HG03025 (cell line): ENCODE measurements around the gene NPC2.

Experiments
- ATAC-seq: cut with Tn5 transposase; IDR thresholded peaks from one replicate; pipeline ENCODE4 v1.9.1; 2021; ENCODE audit warnings: mild to moderate bottlenecking, moderate library complexity; ENCODE audit not compliant: unreplicated experiment, low FRiP score

The NPC2 gene

DNA sequence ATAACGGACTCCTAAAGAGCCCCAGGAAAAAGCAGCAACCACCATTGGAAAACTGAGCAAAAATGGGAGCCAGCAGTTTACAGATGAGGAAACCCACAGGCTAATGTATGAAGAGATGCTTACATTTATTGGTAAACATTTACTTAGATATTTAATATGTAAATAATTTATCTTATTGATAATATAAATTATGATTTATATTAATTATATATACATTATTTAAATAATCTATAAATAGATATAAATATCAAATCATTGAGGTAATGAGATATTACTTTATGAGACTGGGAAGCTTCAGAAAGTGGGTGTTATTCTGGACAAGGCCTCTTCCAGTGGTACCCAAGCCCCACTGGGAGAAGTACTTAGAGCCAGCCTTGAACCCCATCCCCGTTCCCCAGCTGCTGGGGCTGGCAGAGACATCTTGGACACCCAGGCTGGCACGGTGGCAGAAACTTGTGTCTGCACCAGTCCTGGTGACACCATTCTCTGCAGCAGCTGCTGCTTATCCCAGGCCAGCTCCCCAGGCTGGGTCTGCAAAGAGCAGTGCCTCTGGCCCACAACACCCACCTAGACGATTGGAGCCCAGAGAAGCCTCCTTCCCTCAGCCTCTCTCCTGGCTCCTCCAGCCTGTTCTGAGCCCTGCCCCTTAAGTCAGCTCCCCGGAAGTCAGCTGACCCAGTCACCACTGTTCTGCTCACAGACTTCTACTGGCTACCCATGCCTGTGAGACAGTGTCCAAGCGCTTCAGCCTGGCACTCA lies 26.4 kb upstream of the NPC2 start:
- ATAC-seq: no peak

DNA sequence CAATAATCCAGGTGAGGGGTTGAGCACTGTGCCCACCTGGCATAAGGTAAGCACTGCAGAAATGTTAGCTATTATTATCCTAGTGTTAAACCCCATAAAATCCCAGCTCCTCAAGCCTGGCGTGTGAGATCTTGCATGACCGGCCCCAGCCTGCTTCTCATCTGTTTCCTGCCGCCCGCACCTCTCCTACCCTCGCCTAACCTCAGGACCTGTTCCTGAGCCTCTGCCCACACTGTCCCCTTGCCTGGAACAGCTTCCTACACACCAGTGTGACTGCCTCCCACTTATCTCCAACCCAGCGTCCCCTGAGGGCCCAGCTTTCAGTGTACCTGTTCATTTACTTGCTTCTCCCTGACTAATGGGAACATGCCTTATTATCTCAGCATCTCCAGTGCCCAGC lies 25.1 kb upstream of the NPC2 start:
- no peak for ATAC-seq

DNA sequence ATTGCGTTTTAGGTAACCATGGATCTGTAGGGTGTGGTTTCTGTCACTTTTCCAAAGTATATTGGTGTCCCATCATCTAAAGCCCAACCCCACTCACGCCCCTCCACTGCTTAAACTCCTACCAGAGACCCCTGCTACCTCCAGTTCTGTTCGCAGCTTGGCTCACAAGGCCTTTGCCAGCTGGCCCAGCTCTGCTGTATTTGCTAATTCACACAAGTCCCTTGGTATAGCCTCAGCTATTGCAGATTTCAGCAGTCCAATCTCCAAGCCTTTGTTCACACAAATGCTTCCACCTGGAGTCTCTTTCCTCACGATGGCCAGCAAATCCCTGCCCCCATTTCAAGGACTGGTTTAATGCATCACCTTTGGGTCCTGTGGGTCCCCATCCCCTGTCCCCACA lies 24.6 kb upstream of the NPC2 start:
- no peak for ATAC-seq

DNA sequence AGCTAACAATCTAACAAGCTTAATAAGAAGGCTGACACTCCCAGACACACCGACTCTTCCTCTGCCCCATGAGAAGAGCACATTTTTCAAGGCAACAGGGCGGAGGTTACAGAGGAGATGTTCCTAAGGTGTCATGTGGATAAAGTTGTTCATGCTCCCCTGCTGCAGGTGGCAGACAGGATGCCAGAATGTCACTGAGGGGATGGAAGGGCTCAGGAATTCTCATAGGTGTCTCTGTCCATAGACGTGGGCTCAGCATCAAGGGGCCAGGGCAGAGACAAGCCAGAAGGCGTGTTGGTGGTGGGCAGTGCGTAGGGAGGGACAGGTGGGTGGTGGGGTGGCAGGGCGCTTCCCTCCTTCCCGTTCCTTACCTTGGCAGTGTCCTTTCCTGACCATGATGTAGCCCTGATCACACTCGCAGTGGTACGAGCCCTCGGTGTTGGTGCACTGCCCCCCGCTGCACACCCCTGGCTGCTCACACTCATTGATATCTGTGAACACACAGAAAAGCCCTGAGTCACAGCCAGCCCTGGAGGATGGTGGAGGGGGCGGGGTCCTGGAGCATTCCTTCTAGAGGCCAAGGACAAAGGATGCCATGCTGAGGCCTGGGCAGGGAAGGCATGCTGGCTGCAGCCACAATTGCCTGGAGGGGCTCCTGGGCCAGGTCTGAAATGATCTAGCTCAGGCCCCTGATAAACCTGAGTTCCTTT lies 23.5 kb upstream of the NPC2 start:
- ATAC-seq: no peak

DNA sequence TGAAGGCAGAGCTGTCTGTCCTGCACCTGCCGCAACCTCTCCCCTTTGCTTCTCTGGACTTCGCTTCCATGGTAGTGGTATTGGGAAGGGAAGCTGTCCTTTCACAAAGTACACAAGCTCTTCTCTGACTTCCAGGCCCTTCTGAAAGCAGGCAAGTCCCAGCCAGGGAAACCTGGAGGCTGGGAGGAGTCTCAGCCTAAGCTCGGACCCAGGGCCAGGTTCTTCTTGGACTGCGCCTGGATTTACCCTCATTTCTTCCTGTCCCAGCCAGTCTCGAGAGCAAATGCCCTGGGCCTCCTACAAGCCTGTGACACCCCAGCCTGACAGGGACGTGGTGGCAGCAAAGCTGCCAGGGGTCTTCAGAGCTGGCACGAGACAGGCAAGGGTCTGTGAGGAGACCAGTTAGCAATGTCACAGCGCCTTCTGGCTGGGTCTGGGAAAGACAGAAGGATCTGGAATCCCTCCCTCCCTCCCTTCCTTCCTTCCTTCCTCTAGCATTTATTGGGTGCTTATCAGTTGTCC lies 22.8 kb upstream of the NPC2 start:
- ATAC-seq: no peak

DNA sequence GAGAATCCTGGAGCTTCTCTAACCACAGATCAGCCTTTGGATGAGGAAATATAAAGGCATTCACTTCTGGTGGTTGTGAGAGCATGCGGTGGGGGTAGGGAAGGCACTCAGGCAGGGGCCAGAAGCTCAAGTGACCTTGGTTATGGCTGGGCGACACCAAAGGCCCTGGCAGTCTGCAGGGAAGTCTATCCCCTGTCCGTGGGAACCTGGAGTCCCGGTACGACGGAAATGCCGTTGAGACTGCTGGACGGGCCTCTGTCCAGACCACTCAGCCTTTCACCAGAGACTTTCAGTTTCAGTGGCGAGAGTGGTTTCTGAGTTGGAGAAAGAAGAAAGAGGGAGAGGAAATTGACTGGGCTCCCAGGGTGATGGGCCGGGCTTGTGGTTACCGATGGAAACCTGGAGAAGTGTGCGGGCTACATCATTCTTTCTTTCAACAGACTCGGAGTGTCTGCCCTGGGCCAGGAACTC lies 21.4 kb upstream of the NPC2 start:
- ATAC-seq: no peak

DNA sequence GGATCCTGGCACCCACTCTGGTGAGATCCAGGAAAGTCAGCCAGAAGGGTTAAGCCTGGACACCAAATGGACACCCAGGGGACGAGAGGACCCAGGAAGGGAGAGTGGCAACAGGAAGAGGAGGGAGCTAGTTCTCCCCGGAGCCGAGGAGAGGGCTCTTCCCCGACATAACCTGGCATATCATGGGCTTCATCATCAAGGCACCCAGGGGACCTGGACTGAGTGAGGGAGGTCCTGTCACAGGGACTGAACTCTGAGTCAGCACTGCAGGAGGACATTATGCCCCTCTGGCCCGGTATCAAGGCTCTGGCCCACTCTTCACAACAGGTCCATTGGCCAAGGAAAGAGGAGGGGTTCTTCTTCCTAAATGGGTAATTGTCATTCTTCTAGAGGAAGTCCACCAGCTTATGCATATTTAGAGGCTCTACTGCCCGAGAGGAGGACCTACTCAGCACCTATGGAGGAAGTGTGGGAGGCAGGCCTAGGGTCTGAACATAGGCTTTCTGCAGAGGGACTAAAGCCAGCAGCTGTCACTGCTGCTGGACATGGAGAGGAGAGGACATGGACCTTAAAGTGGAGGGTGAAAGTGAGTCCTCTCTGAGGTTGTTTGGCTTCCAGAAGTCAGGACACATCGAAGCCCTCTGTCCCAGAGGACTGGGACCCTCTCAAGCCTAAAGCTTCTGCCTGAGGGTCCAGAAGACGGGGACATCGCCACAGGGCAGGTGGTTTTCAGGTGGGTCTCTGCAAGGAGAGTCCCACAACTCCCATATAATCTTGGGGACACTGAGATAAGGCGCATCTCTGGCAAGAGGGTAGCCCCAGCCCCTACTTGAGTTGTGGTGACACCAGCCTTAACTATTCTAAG lies 19.1 kb upstream of the NPC2 start:
- ATAC-seq: no peak

DNA sequence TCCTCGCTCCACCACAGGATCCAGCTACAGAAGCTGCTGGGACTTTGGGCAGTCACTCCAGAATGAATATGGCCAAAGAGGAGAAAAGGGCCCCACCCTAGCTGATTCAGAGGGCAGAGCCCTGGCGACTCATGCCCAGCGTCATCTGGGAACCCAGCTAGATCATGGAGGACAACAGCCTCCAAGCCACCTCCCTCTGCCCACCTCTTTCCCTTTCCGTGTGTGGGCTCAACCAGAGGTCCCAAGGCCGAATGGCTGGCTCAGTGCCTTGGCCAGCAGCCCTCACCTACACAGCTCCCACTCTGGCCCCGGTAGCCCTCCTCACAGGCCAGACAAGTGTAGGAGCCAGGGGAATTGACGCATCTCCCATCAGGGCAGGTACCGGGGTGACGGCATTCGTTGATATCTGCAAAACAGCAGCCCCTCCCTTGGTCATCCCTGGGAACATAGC lies 17.9 kb upstream of the NPC2 start:
- ATAC-seq: no peak

DNA sequence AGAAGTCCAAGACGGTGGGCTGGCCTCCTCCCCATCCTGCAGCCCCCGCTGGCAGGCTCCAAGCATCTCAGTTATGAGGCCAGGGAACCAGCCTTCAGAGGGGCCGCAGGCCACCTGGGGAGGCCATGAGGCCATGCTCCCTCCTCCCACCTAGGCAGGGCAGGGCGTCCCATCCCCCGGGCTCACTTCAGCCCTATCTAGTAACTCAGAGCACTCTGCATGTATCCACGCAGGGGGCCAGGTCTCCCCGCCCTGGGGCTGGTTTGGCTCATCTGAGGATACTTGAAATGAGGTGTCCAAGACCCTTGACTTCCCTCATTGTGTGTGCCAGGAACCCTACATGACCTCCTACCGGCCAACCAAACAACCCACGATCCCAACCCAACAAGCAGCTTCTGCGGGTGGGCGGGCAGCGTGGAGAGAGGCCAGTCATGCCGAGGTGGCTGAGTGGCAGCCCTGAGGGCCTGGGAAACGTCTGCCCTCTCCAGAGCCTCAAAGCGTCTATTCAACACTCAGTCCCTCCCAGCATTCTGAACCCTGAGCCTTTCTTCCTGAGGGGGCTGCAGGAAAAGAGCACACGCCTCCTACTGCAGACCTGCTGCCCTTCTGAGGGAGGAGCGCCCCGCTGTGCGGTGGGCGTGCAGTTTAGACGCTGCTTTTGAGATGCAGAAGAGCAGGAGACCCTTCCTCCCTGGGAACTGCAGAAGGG lies 17.3 kb upstream of the NPC2 start:
- ATAC-seq: no peak

DNA sequence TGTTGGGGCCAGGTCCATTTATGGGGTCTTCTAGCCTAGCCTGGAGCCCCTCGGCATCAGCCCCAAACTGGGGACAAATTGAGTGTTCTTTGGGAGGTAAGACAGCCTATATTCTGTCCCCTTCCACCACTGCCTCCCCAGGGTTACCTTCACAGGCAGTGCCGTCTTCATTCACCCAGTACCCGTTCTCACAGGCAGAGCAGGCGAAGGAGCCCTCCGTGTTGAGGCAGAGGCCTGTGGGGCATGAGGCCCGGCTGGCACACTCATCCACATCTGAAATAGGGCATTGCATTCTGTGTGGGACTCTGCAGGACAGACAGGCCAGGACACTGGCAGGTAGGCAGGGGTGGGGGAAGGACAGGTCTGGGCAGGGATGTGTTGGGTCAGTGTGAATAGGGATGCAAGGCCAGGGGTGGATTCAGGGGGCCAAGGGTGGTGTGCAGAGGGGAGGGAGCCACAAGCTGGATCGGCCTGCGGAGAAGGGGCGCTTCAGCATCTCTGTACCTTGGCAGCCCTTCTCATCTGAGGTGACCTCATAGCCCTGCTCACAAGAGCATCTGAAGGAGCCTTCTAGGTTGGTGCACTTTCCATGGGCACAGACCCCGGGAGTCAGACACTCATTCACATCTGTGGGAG lies 16.6 kb upstream of the NPC2 start:
- ATAC-seq: no peak

DNA sequence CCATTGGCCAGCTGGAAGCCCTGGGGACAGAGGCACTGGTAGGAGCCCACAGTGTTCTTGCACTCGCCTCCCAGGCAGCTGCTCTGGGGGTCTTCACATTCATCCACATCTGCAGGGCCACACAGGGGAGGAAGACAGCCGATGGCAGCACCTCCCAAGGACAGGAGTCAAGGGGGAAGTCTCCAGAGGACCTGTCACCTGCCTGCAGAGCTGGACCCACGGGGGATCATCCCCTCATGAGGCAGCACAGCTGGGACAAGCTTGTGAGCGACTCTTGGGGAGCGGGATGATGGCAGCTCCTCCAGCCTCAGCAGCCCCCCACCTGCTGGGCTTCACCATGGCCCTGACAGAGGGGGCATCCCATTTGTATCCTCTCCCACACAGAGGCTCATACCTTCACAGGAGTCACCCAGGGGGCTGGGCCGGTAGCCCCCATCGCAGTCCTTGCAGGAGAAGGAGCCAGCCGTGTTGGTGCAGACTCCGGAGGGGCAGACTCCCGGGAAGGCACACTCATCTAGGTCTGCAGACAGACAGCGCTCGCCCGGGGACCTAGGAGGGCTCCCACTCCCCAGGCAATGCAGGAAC lies 15.8 kb upstream of the NPC2 start:
- ATAC-seq: no peak

DNA sequence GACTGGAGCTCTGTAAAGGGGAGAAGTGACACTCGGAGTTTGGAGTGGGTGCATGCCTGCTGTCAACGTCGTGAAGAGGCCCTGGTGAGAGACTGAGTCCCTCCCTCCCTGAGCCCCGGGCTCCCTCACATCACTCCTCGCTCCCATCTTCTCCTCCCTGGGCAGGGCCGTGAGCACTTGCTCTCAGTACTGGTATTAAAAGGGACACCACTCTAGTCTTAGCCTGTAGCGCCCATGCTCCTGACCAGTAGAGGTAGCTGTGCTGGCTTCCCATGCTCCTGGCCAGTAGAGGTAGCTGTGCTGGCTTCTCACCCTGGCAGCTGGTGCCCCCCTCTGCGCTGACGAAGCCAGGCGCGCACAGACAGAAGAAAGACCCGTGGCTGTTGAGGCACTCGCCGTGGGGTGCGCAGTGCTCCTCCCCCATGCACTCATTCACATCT lies 15.2 kb upstream of the NPC2 start:
- no peak for ATAC-seq

DNA sequence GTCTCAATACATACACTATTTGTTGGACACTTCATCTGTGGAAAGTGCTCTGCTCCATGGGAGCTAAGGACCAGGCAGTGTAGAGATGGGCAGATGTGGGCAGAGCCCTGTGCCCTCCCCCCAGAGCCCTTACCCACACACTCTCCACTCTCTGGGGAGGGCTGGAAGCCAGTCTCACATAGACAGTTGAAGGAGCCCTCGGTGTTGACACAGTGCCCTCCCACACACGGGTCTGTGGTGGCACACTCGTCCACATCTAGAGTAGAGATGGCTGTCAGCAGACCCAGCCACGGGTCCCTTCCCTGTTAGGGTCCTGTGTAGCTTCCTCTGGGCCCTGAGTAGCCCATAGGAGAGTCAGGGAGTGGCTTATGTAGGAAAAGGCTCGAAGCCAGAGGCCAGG lies 14.7 kb upstream of the NPC2 start:
- no peak for ATAC-seq

DNA sequence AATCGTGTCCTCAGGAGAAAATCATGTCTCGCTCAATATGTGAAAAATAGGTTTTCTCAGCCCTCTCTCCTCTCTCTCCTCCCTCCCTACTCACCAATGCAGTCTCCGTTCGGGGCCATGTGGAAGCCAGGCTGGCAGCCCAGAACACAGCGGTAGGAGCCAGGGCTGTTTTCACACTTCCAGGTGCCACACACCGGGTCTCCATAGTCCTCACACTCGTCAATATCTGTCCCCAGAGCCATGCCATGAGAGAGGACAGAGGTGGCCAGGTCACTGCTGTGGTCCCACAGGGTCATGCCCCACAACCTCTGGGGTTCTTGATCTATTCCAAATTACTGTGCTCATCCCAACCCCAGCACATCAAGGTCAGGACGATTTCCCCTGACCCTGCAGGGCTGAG lies 14.0 kb upstream of the NPC2 start:
- no peak for ATAC-seq

DNA sequence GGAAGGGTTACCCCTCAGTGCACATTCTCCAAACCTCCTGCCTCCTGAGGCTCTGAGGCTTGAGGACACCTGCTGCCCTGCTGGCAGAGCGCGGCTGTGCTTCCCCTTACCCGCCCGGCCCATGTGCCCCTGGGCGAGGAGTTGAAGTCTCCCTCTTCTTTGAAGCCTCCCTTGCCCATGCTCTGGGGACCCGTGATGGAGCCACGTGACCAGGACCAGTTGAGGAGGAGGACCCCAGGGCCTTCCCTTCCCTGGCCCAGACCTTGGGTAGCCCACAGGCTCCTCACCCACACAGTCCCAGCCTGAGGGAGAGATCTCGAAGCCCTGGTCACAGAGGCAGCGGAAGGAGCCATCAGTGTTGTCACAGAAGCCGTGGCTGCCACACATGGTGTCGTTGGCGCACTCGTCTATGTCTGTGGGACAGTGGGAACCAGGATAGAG lies 13.3 kb upstream of the NPC2 start:
- ATAC-seq: no peak

DNA sequence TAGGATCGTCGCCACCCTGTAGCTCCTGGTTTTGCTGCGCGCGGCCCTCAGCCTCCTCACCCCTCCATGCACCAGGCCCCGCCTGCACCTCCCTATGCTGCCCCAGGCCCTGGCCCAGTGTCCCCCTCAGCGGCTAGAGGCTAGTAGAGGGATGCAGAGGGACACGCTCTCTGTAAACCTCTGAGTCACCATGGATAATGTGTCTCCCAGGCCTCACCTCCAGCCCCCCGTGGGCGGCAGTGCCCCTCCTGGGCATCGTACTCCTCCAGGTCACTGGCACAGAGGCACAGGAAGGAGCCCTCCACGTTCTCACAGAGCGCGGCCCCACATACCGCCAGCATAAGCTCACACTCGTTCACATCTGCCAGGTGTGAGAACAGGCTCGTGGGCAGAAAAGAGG lies 12.7 kb upstream of the NPC2 start:
- no peak for ATAC-seq

DNA sequence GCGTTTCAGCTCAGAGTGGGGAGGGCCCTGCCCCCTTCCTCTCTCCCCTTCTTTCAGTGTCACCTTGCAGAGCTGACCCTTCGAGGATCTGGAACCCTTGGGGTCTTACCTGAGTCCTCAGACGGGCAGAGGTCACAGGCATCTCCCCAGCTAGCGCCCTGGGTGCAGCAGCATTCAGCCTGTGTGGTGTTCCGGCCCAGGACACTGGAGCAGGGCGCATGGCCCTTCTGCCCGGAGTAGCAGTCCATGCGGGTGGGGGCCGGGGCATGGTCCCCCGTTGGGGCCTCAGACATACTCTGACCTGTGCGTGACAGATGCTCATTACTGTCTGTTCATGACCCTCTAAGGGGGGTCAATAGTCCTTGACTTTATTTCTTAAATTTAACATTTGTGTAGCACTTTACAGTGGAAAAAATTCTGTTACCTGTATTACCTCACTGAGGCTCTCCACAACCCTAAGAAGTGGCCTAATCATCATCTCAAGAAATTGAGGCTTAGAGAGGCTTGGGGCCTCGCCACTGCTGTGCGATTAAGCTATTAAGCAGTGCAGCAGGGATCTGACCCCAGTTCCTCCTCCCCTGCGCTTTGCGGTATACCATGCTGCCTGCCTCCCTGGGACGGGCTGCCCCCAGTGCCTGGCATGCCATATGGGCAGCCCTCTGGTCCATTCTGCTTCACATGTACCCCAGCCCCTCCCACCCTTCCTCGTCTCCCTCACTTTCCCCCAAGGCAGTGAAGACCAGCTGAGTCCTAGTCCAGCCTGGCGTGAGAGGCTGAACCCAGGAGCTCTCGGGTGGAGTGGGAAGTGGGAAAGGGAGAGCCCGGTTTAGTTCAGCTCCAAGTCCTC lies 12.0 kb upstream of the NPC2 start:
- no peak for ATAC-seq

DNA sequence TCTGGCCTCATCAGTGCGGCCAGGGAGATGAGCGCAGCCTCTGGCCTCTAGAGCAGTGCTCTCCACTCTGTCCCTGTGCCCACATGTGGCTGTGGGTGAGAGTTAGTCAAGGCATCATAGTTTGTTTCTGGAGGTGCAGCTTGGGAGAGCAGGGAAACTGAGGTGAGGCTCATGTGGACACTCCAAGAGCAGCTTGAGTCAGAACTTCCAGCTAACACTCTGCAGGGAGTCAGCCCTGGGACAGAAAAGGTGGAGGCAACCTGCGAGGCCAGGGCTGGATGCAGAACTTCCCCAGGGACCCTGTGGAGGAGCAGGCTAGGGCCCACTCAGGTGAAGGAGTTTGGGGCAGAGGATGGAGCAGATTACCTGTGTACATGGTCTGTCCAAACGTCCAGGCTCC lies 11.3 kb upstream of the NPC2 start:
- no peak for ATAC-seq
